ENCODE results near the gene RELN. TPM values are rescaled to one million over a fixed set of nuclear protein-coding genes. Genes with fewer than 3 reads are reported as not detected.
"Not testable (repeated sequence)": the region's sequence is repeated elsewhere in the genome, so short reads cannot be mapped to it uniquely, and the experiment has no call there.

RELN gene
- total RNA-seq, 1 donor from 2014 or later, result 168 TPM

GRCh38 chr7:103521937-103522336 is 467.5 kb downstream of the RELN start:
- intact Hi-C loops (cut with DNase I), result no loop called here
- DNase-seq (ENCODE audit: low spot score) (no peak), ATAC-seq (no peak)

GRCh38 chr7:103504505-103505135 is 484.8 kb downstream of the RELN start:
- intact Hi-C loops (cut with DNase I), result no loop called here
- ATAC-seq (no peak), DNase-seq (ENCODE audit: low spot score) (no peak)

GRCh38 chr7:103501206-103501605 is 488.3 kb downstream of the RELN start:
- no peak for ATAC-seq
- DNase-seq (ENCODE audit: low spot score), result no peak
- intact Hi-C loops (cut with DNase I), result no loop called here

- DNase-seq (ENCODE audit: low spot score) (no peak), ATAC-seq (no peak)
- intact Hi-C loops (cut with DNase I), result no loop called here
Measured at GRCh38 chr7:103499976-103500375, 489.5 kb downstream of the RELN start.

- no peak for ATAC-seq
- DNase-seq (ENCODE audit: low spot score), result no peak
- intact Hi-C loops (cut with DNase I), result no loop called here
Measured at GRCh38 chr7:103487419-103487818, 502.0 kb downstream of the RELN start.

GRCh38 chr7:103486873-103487272 is 502.6 kb downstream of the RELN start:
- intact Hi-C loops (cut with DNase I); DNase-seq (ENCODE audit: low spot score); ATAC-seq: not testable (repeated sequence)

DNA sequence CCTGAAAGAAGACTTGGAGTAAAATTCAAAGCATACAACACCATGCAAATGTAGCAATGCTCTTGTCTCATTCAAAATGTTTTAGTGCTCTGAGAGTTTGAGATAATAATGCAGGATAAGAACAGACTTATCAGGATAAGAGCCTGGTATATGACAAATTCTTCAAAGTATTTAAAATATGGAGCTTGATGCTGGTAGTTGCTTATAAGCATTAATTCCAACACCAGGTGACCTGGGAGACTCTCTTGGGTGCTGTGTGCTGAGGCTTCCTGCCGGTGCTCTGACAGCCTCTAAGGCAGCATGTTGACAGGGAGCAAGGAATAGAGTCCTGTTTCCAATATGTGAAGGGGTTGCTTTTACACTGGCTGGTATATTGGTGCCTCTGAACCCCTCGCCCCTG is 508.7 kb downstream of the RELN start:
- ATAC-seq, result no peak
- intact Hi-C loops (cut with DNase I), result no loop called here
- no peak for DNase-seq (ENCODE audit: low spot score)

DNA sequence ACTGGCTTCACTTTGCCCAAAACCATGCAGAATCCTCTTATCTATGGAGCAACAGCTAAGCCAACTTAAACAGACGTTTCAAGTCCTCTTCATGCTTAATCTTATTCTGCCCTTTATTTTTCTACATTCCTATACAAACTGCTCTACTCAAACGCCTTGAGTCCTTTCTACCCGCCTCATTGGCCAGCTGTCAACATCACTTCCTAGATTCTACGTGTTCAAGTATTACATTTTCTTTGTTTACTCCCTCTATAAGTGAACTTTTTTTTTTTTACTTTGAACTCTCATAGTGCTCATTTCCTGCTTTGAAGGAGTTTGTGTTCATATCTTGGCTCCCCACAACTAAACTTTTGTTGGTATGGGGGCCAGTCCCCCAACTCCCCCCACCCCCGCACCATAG is 514.5 kb downstream of the RELN start:
- intact Hi-C loops (cut with DNase I), result no loop called here
- ATAC-seq (no peak), DNase-seq (ENCODE audit: low spot score) (no peak)

DNA sequence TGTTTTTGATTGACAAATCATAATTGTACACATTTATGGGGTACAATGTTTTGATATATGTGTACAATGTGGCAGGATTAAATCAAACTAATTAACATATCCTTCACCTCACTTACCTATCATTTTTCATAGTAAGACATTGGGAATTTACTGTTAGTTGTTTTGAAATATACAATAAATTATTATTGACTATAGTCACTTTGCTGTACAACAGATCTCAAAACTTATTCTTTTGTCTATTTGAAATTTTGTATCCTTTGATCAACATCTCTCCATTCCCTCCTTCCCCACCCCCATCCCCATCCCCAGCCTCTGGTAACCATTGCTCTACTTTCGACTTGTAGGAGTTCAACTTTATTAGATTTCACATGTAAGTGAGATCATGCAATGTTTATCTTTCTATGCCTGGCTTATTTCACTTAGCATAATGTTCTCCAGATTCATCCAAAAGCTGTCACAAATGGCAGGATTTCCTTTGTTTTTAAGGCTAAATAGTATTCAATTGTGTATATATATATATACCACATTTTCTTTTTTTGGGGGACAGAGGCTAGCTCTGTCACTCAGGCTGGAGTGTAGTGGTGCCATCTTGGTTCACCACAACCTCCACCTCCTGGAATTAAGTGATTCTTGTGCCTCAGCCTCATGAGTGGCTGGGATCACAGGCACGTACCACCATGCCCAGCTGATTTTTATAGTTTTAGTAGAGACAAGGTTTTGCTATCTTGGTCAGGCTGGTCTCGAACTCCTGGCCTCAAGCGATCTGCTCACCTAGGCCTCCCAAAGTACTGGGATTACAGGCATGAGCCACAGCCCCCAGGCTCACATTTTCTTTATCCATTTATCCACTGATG is 520.1 kb downstream of the RELN start:
- no peak for DNase-seq (ENCODE audit: low spot score)
- intact Hi-C loops (cut with DNase I), result no loop called here
- ATAC-seq, result no peak

- intact Hi-C loops (cut with DNase I), result no loop called here
- ATAC-seq (no peak), DNase-seq (ENCODE audit: low spot score) (no peak)
Measured at GRCh38 chr7:103466814-103467213, 522.6 kb downstream of the RELN start.

- intact Hi-C loops (cut with DNase I), result no loop called here
- DNase-seq (ENCODE audit: low spot score) (no peak), ATAC-seq (no peak)
Measured at GRCh38 chr7:103462358-103462757, 527.1 kb downstream of the RELN start.

DNA sequence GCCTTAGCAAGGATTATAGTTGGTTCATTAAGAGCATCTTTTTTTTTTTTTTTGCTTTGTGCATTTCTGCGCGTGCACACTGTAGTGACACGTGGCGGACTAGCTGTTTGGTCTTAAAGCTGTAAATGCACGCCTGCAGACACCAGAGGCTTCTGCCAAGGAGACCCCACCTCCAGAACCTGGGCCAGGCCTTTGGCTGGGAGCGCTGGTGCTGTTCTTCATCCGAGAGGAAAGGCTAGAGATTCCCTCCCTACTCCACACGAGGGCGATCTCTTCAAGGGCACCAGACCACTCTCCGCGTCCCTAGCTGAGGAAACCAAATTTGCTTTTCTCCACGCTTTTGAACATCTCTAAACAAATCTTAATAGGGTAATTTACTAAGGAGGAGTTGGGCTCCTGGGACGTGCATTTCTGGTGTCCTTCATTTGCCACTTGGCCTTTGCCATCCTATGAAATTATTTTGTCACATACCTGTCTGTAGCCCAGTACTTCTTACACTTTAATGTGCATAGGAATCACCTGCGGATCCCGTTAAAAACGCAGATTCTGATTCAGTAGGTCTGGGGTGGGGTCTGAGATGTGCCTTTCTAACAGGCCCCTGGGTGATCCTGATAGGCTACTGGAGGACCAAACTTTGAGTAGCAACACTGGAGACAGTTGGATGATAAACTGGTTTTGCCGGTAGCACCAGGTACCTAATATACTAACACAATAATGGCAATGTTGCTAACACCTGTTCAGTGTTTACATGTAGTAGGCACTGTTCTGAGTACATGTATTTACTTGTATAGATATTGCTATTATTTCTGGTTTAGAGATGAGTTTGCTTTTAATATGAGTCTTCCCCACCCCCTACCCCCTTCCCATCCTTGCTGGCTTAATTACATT is 542.1 kb downstream of the RELN start:
- ATAC-seq, result peak; percentile 71

GRCh38 chr7:103446049-103446520 is 543.4 kb downstream of the RELN start, which contains the start of gene SLC26A5:
Gene SLC26A5, minus strand, starts transcription at chr7:103446207. Its CDS starts 24,693 bp downstream, at chr7:103421514.
- ATAC-seq (peak; percentile 30), DNase-seq (ENCODE audit: low spot score) (no peak)
- intact Hi-C loops (cut with DNase I), result no loop called here

More for the DNA sequence above, 542.1 kb downstream of the RELN start:
- DNase-seq (ENCODE audit: low spot score), result peak; percentile 56
- intact Hi-C loops (cut with DNase I), result no loop called here

DNA sequence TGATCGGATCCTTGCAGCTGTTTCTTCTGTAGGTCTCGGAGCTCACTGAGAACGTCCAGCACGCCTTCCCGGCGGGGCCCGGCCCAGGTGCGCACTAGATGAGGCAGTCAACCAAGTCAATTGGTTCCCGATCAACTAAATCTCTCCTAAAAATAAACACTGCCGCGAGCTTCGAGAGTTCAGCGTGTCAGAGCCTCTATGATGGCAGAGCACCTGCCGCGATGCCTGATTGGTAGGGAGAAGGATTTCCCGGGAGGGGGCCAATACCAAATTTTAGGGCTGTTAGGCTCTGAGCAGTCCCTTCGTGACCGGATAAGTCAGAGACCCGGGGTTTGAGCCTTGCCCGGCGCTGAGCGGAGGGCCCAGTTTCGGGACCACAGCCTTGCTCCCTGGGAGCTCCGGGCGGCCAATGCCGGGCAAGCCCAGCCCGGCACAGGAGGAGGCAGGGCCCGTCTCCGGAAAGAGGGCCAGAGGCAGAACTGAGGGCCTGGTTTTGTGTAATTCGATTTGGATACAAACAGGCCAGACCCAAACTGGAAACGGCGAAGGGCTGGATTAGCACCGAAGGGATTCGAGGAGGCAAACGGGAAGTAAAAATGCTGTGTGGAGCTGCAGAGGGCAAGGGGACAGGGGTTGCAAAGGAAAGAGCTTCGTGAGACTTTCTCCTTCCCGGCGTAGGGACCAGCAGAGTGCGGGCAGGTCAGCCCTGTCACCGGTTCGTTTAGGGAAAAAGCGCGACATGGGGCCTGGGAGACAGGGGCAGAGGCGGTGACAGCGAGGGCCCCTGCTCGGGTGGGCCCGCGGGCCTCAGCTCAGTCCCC is 544.0 kb downstream of the RELN start:
- intact Hi-C loops (cut with DNase I), result no loop called here
- no peak for DNase-seq (ENCODE audit: low spot score)
- peak; percentile 36 for ATAC-seq

GRCh38 chr7:103439661-103440060 is 549.8 kb downstream of the RELN start:
- DNase-seq (ENCODE audit: low spot score) (no peak), ATAC-seq (no peak)
- intact Hi-C loops (cut with DNase I), result no loop called here

DNA sequence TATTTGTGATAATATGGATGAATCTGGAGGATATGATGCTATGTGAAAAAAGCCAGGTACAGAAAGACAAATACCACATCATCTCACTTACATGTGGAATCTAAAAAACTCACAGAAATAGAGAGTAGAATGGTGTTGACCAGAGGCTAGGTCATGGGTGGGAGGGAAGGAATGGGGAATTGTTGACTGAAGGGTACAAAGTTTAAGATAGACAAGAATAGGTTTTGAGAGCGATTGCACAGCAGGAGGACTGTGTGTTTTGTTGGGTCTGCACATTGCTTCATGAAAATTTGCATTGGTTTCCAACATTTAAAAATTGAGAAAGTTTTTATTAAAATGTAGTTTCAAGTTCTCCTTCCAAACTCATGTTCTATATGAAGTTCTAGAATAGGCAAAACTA is 551.8 kb downstream of the RELN start:
- no peak for DNase-seq (ENCODE audit: low spot score)
- intact Hi-C loops (cut with DNase I), result no loop called here
- ATAC-seq, result no peak

DNA sequence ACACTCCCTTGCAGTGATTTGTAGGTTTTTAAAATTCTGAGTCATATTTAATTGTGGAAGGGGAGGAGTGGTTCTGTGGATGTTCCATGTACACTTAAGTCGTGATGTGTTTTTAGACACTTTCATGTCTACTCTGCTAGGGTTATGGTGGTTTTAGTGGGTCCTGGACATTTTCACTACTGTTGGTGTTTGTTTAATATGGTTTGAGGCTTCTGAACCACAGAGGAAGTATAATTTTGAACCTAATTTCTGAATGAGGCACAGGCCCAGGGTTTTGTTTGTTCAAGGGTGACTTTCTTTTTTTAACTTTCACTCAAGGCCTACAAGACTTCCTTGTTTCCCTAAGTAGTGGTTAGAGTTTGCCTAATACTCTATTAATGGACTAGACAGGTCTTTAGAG is 556.7 kb downstream of the RELN start:
- intact Hi-C loops (cut with DNase I), result no loop called here
- no peak for ATAC-seq
- no peak for DNase-seq (ENCODE audit: low spot score)

DNA sequence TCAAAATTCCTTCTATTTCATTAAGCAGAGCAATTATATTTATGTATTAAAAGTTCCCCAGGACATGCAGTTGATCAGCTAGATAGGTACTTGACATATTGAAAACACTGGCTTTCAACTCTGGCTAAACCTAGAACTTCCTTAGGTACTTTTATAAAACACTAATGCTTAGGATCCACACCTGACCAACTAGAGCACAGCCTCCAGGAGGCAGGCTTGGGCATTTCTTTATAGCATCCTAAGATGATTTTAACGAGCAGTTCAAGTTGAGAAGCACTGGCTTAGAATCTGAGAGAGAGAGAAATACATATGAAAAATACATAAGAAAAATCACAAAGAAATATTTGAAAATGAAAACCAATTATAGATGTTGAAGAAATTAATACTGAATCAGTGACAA is 564.3 kb downstream of the RELN start:
- intact Hi-C loops (cut with DNase I), result no loop called here
- ATAC-seq (no peak), DNase-seq (ENCODE audit: low spot score) (no peak)
